ENCODE results near the gene IL9.

- TF ChIP-seq EZH2phosphoT487 (conservative IDR thresholded peaks at IDR 0.05; ENCODE audit: low read length) (no peak), CTCF (IDR thresholded peaks at IDR 0.05; ENCODE audit: insufficient read depth, low read length, poor library complexity, severe bottlenecking) (peak; percentile 77)
Measured at GRCh38 chr5:135887447-135887864, 8.2 kb downstream of the IL9 start.
